Lower leg skin (tissue), 4 donors: ENCODE results near the gene C9orf43. TPM values are rescaled to one million over a fixed set of nuclear protein-coding genes. Genes with fewer than 3 reads are reported as not detected.
"Not testable (repeated sequence)": the region's sequence is repeated elsewhere in the genome, so short reads cannot be mapped to it uniquely, and the experiment has no call there.

ENCODE experiments used
- DNase-seq, 2 donors: peaks; one replicate each; pipeline ENCODE4 v3.0.0-alpha.2; 2019; ENCODE audit warnings: low spot score in 2 of 2
- H3K4me3 ChIP-seq: fragments of 200-600 bp; sonication (generic); 2 replicates; pipeline ENCODE4 v1.5.1; 2017; ENCODE audit warnings: mild to moderate bottlenecking, low read depth; ENCODE audit not compliant: poor library complexity, severe bottlenecking
- CTCF ChIP-seq, 3 donors: fragments of 450-650 bp; IDR thresholded peaks; one replicate each; pipeline ENCODE4 v1.5.1; 2016; ENCODE audit warnings: antibody characterized with exemption in 3 of 3, mild to moderate bottlenecking in 3 of 3, moderate library complexity in 2 of 3
- POLR2A ChIP-seq, 2 donors: fragments of 450-650 bp; IDR thresholded peaks; one replicate each; pipeline ENCODE4 v1.6.1; 2016 to 2017; ENCODE audit warnings: antibody characterized with exemption in 2 of 2, mild to moderate bottlenecking in 1 of 2, moderate library complexity in 1 of 2
- WGBS, 2 donors: methylation state at CpG; one replicate each; pipeline ENCODE4 v1.1.5; 2018; 5-methylcytosine and 5-hydroxymethylcytosine counted together
- intact Hi-C: fragments of 100-400 bp; cut with DNase I; formaldehyde crosslinking; loops from one replicate; pipeline ENCODE4 v1.15.0; 2023; ENCODE audit warnings: low total_unique reads
- total RNA-seq, 4 donors: library from RNA; depleted of rRNA; stranded (reverse); fragments of >200 nt; gene quantifications; one replicate each; pipeline ENCODE4 v1.1.0, GENCODE V29; 2016

C9orf43 gene
- total RNA-seq, 4 donors from 2014 or later: 0.17 to 0.46 (median 0.37) TPM

DNA sequence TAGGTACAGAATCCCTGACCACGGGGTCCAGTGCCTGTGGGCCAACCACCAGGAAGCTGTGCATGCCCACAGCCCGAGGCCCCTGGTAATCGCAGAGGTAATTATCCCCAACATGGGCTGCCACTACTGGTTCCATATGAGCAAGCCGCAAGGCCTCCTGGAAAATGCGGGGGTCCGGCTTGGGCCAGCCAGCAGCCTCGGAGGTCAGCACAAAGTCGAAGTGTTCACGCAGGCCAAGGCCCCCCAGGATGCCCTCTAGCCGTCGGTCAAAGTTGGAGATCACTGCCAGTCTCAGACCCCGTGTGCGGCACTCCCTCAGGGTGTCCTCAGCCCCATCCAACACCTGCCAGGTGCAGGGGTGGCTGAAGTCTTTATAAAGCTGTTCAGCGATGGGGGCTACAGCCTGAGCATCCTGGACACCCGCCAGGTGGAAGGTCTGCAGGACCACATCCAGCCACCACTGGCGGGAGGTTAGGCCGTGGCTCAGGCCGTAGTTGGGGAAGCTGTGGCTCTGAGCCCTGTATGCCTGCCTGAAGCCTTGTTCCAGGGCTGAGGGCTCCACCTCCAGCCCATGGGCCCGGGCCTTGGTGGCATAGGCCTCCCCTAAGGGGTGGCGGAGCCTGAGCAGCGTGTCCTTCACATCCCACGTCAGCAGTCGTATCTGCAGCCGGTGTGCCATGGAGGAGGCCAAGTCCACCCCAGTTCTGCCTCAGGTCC, 36.7 kb upstream of the C9orf43 start:
- H3K4me3 ChIP-seq: no peak overlapping the region
- DNase-seq: no peak
- TF ChIP-seq CTCF (IDR thresholded peaks at IDR 0.05) (no peak), POLR2A (IDR thresholded peaks at IDR 0.05) (no peak)
- WGBS, 2 donors: 83 to 85% methylated on average over 15 to 20 of the region's 24 CpGs
- intact Hi-C loops: no loop called here

DNA sequence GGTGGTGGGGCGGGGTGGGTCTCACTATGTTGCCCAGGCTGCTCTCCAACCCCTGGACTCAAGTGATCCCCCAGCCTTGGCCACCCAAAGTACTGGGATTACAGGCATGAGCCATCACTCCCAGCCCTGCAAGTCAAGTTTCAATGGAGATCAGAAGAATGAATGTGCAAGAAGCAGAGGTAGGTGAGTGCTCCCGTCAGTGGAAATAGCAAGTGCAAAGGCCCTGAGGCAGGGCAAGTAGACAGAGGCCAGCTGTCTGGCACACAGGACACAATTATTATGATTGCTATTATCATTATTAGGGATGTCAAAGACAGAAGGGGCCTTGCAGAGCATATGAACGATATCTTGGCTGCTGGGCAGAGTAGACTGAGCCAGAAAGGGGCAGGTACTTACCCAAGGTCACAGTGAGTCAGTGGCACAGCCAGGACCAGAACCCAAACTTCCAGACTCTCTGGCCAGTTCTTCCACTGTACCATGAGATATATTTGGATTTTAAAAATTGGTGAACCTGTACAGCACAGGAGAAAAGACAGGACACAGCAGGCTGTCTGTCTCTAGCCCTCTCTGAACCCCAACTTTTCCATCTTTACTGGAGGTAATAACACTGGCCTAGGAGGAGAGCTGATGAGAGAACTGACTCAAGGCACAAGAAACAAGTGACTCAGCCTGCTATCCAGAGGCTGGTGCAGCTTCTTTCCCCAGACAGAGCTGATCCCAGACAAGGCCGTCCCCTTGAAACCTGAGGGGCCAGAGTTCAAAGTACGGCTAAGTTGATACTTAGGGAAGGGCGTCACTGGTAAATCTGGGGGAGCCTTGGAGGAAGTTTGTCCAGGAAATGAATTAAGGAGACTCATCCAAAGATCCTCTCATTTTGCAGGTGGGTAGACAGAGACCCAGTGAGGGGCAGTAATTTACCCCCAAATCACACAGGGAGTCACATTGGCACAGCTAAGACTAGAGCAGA, 35.2 kb upstream of the C9orf43 start:
- WGBS, 2 donors: 68 to 80% methylated on average over 6 of the region's 6 CpGs
- no peak for TF ChIP-seq POLR2A (IDR thresholded peaks at IDR 0.05)
- no peak for TF ChIP-seq CTCF (IDR thresholded peaks at IDR 0.05)
- no peak overlapping the region for H3K4me3 ChIP-seq
- intact Hi-C loops: no loop called here
- no peak for DNase-seq

DNA sequence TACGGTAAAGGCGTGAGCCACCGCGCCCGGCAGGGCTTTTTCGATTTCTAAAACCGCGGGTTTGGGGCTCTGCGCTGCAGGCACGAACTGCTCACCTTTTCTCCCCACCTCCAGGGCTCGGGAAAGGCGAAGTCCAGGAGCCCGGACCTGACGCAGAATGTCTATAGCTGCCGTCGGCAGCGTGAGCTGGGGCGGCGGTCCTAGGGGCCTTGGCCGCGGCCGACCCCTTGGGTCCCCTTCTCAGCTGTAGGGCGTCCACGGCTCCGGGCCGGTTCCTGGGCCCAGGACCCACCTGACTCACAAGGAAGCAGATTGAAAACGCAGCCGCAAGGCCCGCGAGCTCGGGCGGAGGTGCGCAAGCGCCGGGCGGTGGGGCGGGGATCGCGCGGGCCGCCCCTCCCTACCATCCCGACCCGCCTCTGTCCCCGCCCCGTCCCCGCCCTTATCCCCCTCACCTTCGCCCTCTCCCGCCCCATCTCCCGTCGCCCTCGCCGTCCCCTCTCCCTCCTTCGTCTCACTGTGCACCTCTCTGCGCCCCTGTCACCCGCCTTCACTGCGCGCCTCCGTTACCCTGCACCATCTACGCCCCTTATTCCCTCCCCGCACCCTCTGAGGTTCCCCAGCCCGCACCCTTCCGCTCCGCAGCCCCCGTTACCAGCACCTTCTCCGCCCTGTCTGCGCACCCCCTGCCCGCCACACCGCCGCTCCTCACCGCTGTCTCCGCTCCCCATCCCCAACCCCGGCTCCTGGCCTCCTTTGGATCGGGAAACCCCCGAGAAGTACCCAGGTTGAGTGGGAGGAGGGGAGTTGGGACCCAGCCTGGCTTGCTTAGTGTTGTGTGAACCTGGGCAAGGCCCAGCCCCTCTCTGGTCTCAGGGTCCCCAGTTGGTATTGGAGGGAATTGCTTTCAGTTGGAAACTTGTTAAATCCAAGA, 33.6 kb upstream of the C9orf43 start, which contains the start of gene HDHD3:
HDHD3 (minus strand) TSS at position 353 of the 934 bp plus-strand sequence. CDS start 2,632 bp downstream, outside the sequence.
- intact Hi-C loops: no loop called here
- H3K4me3 ChIP-seq: peak within 1 kb of the TSS; percentile 75
- WGBS, 2 donors: 2 to 4% methylated on average over 35 to 50 of the region's 74 CpGs
- TF ChIP-seq POLR2A (IDR thresholded peaks at IDR 0.05): no peak
- peak in 1 of 3 donors; percentile 45 for TF ChIP-seq CTCF (IDR thresholded peaks at IDR 0.05)
- DNase-seq: peak; percentile 73 to 96

DNA sequence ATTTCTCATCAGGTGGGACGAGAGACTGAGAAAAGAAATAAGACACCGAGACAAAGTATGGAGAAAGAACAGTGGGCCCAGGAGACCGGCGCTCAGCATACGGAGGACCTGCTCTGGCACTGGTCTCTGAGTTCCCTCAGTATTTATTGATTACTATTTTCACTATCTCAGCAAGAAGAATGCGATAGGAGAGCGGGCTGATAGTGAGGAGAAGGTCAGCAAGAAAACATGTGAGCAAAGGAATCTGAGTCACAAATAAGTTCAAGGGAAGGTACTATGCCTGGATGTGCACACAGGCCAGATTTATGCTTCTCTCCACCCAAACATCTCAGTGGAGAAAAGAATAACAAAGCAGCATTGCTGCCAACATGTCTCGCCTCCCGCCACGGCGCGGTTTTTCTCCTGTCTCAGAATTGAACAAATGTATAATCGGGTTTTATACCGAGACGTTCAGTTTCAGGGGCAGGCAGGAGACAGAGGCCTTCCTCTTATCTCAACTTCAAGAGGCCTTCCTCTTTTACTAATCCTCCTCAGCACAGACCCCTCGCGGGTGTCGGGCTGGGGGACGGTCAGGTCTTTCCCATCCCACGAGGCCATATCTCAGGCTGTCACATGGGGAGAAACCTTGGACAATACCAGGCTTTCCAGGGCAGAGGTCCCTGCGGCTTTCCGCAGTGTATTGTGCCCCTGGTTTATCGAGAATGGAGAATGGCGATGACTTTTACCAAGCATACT, 31.3 kb upstream of the C9orf43 start:
- 72 to 82% methylated on average over 24 of the region's 24 CpGs for WGBS, 2 donors
- H3K4me3 ChIP-seq, DNase-seq, intact Hi-C loops: not testable (repeated sequence)

DNA sequence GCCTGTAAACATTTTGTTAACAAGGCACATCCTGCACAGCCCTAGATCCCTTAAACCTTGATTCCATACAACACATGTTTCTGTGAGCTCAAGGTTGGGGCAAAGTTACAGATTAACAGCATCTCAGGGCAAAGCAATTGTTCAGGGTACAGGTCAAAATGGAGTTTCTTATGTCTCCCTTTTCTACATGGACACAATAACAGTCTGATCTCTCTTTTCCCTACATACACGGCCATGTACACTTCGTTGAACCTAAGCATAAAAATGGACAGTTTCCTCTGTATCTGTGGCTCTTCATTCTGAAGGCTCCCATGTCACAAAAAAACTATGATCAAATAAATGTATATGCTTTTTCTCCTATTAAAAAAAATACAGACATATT, 30.7 kb upstream of the C9orf43 start:
- intact Hi-C loops, DNase-seq, H3K4me3 ChIP-seq: not testable (repeated sequence)
- WGBS, 2 donors: 80 to 89% methylated on average over 2 of the region's 2 CpGs

- 29 to 33% methylated on average over 1 of the region's 1 CpG for WGBS, 2 donors
- H3K4me3 ChIP-seq: no peak overlapping the region
- intact Hi-C loops: no loop called here
- no peak for DNase-seq
- TF ChIP-seq POLR2A (IDR thresholded peaks at IDR 0.05): no peak
- TF ChIP-seq CTCF (IDR thresholded peaks at IDR 0.05): no peak
Observed at GRCh38 chr9:113380869-113381378, 29.6 kb upstream of the C9orf43 start.

DNA sequence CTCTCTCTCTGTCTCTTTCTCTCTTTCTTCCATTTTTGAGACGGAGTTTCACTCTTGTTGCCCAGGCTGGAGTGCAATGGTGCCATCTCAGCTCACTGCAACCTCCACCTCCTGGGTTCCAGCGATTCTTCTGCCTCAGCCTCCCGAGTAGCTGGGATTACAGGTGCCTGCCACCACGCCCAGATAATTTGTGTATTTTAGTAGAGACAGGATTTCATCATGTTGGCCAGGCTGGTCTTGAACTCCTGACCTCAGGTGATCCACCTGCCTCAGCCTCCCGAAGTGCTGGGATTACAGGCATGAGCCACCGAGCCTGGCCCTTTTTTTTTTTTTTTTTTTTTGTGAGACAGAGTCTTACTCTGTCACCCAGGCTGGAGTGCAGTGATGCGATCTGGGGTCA, 29.1 kb upstream of the C9orf43 start:
- 62 to 76% methylated on average over 7 of the region's 7 CpGs for WGBS, 2 donors
- H3K4me3 ChIP-seq, DNase-seq, intact Hi-C loops: not testable (repeated sequence)
